Gastroesophageal sphincter (tissue), 4 donors: Measurements from ENCODE around the gene ACR. TPM values are rescaled to one million over a fixed set of nuclear protein-coding genes. Genes with fewer than 3 reads are reported as not detected.
A peak's percentile ranks its signal among the peaks of the same experiment; 100 is the strongest.

Source experiments
- ATAC-seq: fragments of 150-250 bp; one replicate; pipeline ENCODE4 v1.9.1; 2016; ENCODE audit warnings: mild to moderate bottlenecking, moderate library complexity
- H3K27ac ChIP-seq, 4 donors: fragments of 200-600 bp; sonication (generic) in 3 of 4; 1 replicate in 3 of 4; 2 replicates in 1 of 4; pipeline ENCODE4 v1.5.1; 2016 to 2019
- H3K27me3 ChIP-seq: fragments of 200-600 bp; sonication (generic); one replicate; pipeline ENCODE4 v1.5.1; 2019
- H3K36me3 ChIP-seq, 2 donors: fragments of 200-600 bp; sonication (generic); one replicate each; pipeline ENCODE4 v1.5.1; 2019; ENCODE audit warnings: control low read depth in 1 of 2
- H3K4me1 ChIP-seq, 3 donors: fragments of 200-600 bp; sonication (generic); 1 replicate in 2 of 3; 2 replicates in 1 of 3; pipeline ENCODE4 v1.5.1; 2016 to 2019; ENCODE audit warnings: control low read depth in 2 of 3
- H3K4me3 ChIP-seq, 2 donors: fragments of 200-600 bp; sonication (generic); one replicate each; pipeline ENCODE4 v1.5.1; 2019; ENCODE audit warnings: mild to moderate bottlenecking in 1 of 2, moderate library complexity in 1 of 2
- H3K9me3 ChIP-seq, 3 donors: fragments of 200-600 bp; sonication (generic); one replicate each; pipeline ENCODE4 v1.5.1; 2017 to 2019; ENCODE audit warnings: control low read depth in 2 of 3
- CTCF ChIP-seq, 4 experiments: fragments of 200-600 bp in 2 of 4; fragments of 450-650 bp in 2 of 4; sonication (generic) in 1 of 4; IDR thresholded peaks; one replicate each; pipeline ENCODE4 v1.5.1; 2017 to 2019; ENCODE audit warnings: antibody characterized with exemption in 4 of 4, mild to moderate bottlenecking in 2 of 4, moderate library complexity in 2 of 4
- EP300 ChIP-seq: sonication (generic); formaldehyde crosslinking; IDR thresholded peaks from one replicate; pipeline ENCODE4 v1.6.1; 2017; ENCODE audit warnings: antibody characterized with exemption, mild to moderate bottlenecking
- POLR2A ChIP-seq, 2 donors: fragments of 450-650 bp; IDR thresholded peaks; one replicate each; pipeline ENCODE4 v1.6.1; 2017; ENCODE audit warnings: antibody characterized with exemption in 2 of 2, mild to moderate bottlenecking in 2 of 2, moderate library complexity in 1 of 2
- POLR2AphosphoS5 ChIP-seq: sonication (generic); formaldehyde crosslinking; IDR thresholded peaks from one replicate; pipeline ENCODE4 v1.6.1; 2017; ENCODE audit warnings: antibody characterized with exemption
- WGBS, 2 donors: methylation state at CpG; one replicate each; pipeline ENCODE4 v1.1.5; 2018; ENCODE audit warnings: low coverage in 1 of 2; 5-methylcytosine and 5-hydroxymethylcytosine counted together
- total RNA-seq, 4 donors: library from RNA; depleted of rRNA; stranded (reverse); fragments of >200 nt; gene quantifications; one replicate each; pipeline ENCODE4 v1.1.0, GENCODE V29; 2016

The ACR gene
- not detected for total RNA-seq

- no peak for ATAC-seq
- TF ChIP-seq POLR2AphosphoS5 (no peak), POLR2A (IDR thresholded peaks at IDR 0.05) (no peak), EP300 (no peak), CTCF (IDR thresholded peaks at IDR 0.05) (no peak)
- H3K4me3 ChIP-seq, result no peak within 1 kb of the TSS
- H3K4me1 ChIP-seq, result peaks cover 0 to 10% (median 0%) of the 10 kb centered on the region in 3 donors
- H3K27me3 ChIP-seq, result peaks cover 42% of the 10 kb centered on the region
- WGBS, 2 donors, result 77 to 80% methylated on average over 4 to 8 of the region's 13 CpGs
- H3K36me3 ChIP-seq, result no peaks in the 10 kb centered on the region
- no peaks in the 10 kb centered on the region for H3K9me3 ChIP-seq
- H3K27ac ChIP-seq, result no peak within 1 kb of the TSS
These were observed at the start of gene ACR for GRCh38 chr22:50737728-50738648. Gene ACR, plus strand, starts transcription at chr22:50738204. Its CDS starts 32 bp downstream, at chr22:50738236.

- Histone ChIP-seq H3K27me3 (peaks cover 35% of the 10 kb centered on the region), H3K9me3 (peaks cover 0 to 7% (median 0%) of the 10 kb centered on the region in 3 donors), H3K36me3 (no peaks in the 10 kb centered on the region), H3K27ac (no peak overlapping the region), H3K4me1 (no peaks in the 10 kb centered on the region), H3K4me3 (no peak overlapping the region)
- ATAC-seq, result no peak
- 80% methylated on average over 1 of the region's 5 CpGs; no CpG with 5 or more reads in 1 of the 2 donors for WGBS, 2 donors
- no peak for TF ChIP-seq EP300
- TF ChIP-seq POLR2AphosphoS5, result no peak
These were observed 49.6 kb upstream of the ACR start for GRCh38 chr22:50688448-50688847.

GRCh38 chr22:50691521-50691920 lies 46.5 kb upstream of the ACR start:
- TF ChIP-seq EP300 (no peak), POLR2AphosphoS5 (no peak), POLR2A (IDR thresholded peaks at IDR 0.05) (no peak), CTCF (IDR thresholded peaks at IDR 0.05) (peak in 1 of 4 experiments; percentile 7)
- no peak for ATAC-seq
- Histone ChIP-seq H3K27me3 (peaks cover 42% of the 10 kb centered on the region), H3K36me3 (no peaks in the 10 kb centered on the region), H3K4me1 (peaks cover 0 to 7% (median under 1%) of the 10 kb centered on the region in 3 donors), H3K4me3 (no peak overlapping the region), H3K9me3 (peaks cover 0 to 7% (median 0%) of the 10 kb centered on the region in 3 donors), H3K27ac (no peak overlapping the region)
- 3 to 25% methylated on average over 2 of the region's 2 CpGs for WGBS, 2 donors

GRCh38 chr22:50693462-50693861 lies 44.5 kb upstream of the ACR start:
- Histone ChIP-seq H3K27ac (no peak overlapping the region), H3K27me3 (peaks cover 36% of the 10 kb centered on the region), H3K9me3 (peaks cover 0 to 7% (median 0%) of the 10 kb centered on the region in 3 donors), H3K4me1 (peaks cover 0 to 23% (median 12%) of the 10 kb centered on the region in 3 donors), H3K4me3 (no peak overlapping the region), H3K36me3 (no peaks in the 10 kb centered on the region)
- 85 to 87% methylated on average over 5 of the region's 6 CpGs for WGBS, 2 donors
- ATAC-seq, result no peak
- TF ChIP-seq POLR2A (IDR thresholded peaks at IDR 0.05) (no peak), EP300 (no peak), POLR2AphosphoS5 (no peak), CTCF (IDR thresholded peaks at IDR 0.05) (no peak)

GRCh38 chr22:50694099-50694605 lies 43.9 kb upstream of the ACR start:
- H3K27ac ChIP-seq, result no peak overlapping the region
- H3K36me3 ChIP-seq, result peaks cover 0 to under 1% of the 10 kb centered on the region in 2 donors
- peaks cover 0 to 7% (median 0%) of the 10 kb centered on the region in 3 donors for H3K9me3 ChIP-seq
- 50 to 90% methylated on average over 2 to 3 of the region's 3 CpGs for WGBS, 2 donors
- ATAC-seq, result no peak
- TF ChIP-seq POLR2AphosphoS5, result no peak
- TF ChIP-seq POLR2A (IDR thresholded peaks at IDR 0.05), result no peak
- TF ChIP-seq CTCF (IDR thresholded peaks at IDR 0.05), result no peak
- TF ChIP-seq EP300, result no peak
- H3K4me3 ChIP-seq, result no peak overlapping the region
- peaks cover 0 to 24% (median 12%) of the 10 kb centered on the region in 3 donors for H3K4me1 ChIP-seq
- H3K27me3 ChIP-seq, result peaks cover 33% of the 10 kb centered on the region
